CD4-positive, alpha-beta T cell treated with Interleukin-17A for 4 hours (primary cell): ENCODE measurements around the gene GNG13.

Experiments used
- DNase-seq: peaks from one replicate; pipeline ENCODE4 v3.0.0-alpha.2; 2020; ENCODE audit warnings: mixed read lengths

GNG13 gene

DNA sequence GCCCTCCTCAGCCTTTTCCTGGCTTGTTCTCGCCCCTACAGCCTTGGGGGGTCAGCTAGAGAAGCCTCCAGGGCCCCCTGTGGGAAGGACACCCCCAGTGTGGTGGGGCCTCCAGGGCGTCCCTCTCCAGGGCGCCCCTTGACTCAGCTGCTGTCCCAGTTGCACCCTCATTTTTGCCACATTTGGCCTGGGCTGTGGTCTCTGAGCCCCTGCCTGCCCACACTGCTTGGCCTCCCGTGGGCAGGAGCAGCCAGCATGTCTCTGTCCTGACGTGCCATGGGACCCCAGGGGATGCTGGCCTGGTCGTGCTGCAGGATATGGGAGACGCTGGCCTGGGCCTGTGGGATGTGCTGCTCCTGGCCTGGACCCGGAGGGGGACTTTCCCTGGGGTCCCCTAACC is 7.1 kb downstream of the GNG13 start:
- DNase-seq, result no peak

DNA sequence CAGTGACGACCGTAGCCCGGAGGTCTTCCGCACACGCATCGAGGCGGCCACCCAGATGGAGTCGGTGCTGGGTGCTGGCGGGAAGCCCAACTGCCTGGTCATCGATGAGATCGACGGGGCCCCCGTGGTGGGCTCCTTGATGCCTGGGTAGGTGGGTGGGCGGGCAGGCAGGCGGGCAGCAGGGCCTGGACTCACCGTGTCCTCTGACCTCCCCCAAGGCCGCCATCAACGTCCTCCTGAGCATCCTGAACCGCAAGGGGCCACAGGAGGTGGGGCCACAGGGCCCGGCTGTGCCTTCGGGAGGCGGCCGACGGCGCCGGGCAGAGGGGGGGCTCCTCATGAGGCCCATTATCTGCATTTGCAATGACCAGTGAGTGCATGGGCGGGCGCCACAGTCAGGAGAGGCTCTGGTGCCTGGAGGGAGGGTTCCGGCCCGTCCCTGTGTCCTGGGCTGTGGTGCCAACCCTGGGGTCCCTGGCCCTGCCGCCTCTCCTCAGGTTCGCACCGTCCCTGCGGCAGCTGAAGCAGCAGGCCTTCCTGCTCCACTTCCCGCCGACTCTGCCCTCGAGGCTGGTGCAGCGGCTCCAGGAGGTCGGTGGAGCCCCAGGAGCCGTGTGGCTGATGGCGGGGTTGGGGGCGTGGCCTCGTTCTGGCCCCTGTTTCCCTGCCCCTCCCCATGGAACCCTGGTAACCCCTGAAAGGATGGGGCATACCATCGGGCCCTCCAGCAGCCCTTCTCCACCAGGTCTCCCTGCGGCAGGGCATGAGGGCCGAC is 8.1 kb downstream of the GNG13 start:
- DNase-seq, result no peak

DNA sequence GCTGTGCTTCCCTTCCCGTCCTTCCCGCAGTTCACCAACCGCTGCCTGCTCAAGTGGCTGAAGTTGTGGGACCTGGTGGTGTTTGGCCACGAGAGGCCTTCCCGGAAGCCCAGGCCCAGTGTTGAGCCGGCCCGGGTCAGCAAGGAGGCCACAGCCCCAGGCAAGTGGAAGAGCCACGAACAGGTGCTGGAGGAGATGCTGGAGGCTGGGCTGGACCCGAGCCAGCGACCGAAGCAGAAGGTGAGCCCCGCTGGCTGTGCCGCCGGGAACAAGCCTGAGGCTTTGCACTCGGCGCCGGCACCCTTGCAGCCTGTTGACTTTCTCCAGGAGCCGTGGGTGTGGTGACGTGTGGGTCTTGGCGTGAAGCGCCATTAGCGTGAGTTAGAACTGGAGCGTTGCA is 9.4 kb downstream of the GNG13 start:
- DNase-seq, result no peak

DNA sequence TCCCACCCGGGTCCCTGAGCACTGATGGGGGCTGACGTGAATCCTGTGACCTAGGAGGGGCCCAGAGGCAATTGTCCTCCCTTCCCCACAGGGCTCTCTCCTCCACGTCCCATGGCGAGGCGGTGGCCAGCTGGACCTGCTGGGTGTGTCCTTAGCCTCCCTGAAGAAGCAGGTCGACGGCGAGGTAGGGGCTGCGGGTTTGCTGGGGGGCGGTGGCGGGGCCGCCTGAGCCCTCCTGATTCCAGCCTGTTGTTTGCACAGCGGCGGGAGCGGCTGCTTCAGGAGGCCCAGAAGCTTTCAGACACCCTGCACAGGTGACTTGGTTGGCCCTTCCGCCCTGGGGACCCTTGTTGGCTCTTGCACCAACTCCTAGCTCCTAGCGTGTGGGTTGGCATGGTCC is 10.4 kb downstream of the GNG13 start:
- no peak for DNase-seq

DNA sequence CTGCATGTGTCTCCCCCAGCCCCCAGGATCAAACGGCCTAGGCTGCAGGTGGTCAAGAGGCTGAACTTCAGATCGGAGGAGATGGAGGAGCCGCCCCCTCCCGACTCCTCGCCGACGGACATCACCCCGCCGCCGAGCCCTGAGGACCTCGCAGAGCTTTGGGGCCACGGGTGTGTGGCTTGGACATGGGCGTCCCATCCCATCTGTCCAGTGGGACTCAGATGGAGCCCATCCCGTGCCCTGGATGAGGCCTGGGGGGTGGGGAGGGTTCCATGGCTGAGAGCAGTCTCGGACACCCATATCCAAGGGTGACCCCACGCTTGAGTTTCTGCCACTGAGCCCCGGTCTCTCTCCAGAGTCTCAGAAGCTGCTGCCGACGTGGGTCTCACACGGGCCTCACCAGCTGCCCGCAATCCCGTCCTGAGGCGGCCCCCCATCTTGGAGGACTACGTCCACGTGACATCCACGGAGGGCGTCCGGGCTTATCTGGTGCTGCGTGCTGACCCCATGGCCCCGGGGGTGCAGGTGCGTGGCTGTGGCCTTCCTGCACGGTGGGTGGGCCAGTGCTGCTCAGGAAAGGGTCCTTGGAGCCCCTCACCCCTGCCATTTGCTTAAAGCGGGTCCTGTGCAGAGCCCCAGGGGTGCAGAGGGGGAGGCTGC is 11.2 kb downstream of the GNG13 start:
- no peak for DNase-seq

DNA sequence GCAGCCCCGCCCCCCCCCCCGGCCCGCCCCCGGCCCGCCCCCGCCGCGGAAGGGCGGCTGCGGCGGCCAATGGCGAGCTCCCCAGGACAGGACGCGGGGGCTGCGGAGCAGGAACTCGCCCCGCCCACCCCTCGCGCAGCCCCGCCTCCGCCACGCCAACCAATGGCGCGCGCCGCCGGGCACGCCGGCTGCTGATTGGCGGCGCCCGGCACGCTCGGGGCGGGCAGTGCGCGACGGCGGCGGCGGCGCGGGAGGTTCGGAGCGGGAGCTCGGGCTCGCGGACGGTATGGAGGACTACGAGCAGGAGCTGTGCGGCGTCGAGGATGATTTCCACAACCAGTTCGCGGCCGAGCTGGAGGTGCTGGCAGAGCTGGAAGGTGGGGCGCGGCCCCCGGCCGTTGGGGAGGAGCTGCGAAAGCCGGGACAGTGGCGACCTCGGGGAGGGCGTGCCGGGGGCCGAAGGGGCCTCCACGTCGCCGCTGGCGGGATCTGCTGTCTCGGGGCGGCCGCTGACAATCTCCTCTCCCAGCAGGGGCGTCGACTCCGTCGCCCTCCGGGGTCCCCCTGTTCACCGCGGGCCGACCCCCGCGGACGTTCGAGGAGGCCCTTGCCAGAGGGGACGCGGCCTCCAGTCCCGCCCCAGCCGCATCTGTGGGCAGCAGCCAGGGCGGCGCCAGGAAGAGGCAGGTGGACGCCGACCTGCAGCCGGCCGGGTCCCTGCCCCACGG is 12.0 kb downstream of the GNG13 start, which contains the start of gene CHTF18:
Gene CHTF18, plus strand, starts transcription at position 222 of the 728 bp plus-strand sequence. Its CDS starts 65 bp downstream, at position 287.
- peak; percentile 96 for DNase-seq

DNA sequence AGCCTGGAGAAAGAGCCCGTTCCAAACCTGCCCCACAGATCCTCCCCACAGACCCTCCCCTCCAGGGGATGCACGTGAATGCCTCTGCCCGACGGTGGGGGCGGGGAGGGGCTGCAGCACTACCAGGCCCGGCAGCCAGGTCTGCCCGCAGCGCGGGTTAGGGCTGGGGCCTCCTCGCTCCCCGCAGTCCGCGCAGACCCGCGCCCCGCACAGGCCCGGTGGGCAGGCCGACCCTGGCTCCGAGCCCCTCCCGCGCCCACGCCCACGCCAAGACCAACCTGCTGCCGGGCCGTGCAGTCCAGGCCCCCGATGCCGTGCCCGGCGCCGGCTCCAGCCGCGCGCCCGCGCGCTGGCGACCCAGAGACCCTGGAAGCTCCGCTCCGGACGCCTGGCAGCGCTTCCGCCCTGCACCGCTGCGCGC is 12.5 kb downstream of the GNG13 start, which contains the start of gene RPUSD1:
Gene RPUSD1, minus strand, starts transcription at position 404 of the 421 bp plus-strand sequence. CDS start 644 bp downstream, outside the sequence.
- no peak for DNase-seq

DNA sequence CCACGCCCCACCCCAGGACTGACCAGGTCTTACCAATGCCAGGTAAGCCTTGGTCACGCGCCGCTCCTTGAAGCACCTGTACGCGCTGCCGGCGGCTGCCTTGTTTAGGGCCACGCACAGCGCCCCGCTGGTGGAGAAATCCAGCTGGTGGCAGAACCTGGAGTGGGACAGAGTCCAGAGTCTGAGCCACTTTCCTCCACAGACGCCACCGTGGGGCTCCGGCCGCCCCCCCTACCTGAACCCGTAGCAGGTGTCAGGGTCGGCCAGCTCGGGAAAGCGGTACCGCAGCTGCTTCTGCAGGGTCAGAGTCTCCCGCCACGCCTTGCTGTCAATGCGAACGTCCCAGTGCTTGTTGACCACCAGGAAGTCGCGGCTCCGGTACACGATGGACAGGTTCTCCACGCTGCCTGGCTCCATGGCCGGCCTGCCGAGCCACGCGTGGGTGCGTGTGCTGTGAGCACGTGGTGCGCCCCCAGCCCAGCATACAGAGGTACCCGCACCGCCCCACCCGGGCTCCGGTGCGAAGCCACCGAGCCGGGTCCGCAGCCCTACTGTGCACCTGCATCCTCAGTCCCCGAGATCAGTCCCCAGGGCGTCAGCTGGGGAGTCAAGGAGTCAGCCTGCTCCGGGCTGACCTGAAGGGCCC is 13.1 kb downstream of the GNG13 start:
- no peak for DNase-seq

DNA sequence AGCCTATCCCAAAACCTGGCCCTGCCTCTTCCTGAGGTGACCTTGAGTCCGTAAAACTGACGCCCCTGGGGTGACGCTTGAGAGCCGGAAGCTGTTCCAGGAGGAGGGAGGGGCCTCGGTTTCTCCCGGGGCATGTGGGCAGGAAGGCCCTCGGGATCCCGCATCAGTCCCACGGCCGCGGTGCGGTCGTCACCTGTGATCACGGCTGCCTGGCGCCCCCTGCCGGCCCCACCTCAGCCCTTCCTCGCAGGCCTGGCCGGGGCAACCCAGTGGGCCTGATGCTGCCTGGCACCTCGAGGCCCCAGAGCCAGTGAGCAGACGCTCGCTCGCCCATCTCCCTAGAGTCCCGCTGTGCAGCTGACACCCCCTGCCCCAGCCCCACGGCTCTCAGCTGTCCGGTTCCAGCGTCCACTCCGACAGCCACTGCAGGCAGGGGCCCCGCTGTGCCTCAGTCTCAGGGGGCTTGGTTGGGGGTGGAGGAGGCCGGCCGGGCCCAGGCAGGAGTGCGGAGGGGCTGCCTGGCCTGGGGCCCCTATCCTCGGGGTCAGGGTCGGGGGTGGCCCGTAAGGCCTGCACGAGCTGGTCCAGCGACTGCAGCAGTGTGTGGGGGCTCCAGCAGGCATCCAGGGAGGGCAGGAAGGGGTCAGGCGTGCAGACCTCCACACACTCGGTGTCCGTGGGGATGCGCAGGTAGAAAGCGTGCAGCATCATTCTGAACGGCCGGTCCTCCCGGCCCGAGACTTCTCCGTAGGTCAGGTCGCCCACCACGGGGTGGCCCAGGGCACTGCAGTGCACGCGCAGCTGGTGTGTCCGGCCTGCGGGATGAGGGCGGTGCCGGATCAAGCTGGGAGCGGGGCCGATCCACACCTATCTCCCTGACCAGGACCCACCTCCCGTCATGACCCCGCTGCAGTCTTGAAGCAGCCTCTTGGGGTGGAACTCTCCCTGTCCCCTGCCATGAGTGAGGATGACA is 14.7 kb downstream of the GNG13 start:
- DNase-seq, result peak; percentile 86

DNA sequence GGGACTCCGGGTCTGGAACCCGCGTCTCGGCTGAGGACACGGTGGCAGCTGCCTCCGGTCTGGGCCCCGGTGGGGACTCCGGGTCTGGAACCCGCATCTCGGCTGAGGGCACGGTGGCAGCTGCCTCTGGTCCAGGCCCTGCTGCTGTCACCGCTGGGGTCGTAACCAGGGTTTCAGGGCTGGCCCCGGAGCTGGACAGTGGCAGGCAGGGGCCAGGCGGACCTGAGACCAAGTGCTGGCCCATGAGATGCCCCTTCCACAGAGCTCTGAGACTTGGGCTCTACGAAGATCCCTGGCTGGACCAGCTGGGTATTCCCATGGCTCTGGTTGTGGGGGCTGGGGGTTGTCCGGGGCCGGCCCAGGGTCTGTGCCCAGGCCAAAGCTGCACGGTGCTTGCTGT is 16.1 kb downstream of the GNG13 start:
- DNase-seq, result no peak

DNA sequence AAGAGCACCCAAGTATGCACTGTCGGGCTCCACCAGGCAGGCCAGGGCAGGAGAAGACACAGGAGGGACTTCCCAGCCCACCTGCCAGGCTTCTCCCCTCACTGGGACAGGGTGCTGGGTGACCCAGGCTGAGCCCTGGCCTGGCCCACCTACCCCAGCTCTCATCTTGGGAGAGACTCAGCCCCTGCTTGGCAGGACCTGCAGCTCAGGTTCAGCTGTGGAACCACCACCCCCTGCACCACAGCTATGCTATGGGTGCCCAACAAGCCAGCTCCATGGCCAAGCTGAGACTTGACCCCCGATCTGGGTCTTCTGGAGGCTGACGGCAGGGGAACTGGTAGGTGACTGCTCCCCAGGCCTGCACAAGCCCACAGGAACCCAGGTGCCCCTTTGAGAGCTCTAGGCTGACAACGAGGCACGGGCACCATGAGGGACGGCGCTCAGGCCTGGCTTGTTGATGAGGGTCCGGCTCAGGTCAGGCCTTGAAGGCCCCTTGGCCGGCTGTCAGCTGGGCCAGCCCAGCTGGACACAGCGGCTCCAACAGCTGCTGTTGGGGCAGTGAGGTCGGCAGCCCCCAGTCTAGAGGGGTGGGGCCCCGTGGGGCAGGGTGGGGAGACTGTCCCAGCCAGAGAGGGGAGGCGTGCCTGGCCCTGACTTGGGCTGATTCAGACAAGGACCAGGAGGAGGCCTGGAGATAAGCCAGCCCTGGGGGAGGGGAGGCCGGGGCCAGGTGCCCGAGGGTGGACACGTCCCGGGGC is 17.0 kb downstream of the GNG13 start:
- no peak for DNase-seq

- no peak for DNase-seq
Measured at GRCh38 chr16:782766-783403, 17.6 kb downstream of the GNG13 start.

- DNase-seq, result no peak
Measured at GRCh38 chr16:782258-782657, 18.3 kb downstream of the GNG13 start.

DNA sequence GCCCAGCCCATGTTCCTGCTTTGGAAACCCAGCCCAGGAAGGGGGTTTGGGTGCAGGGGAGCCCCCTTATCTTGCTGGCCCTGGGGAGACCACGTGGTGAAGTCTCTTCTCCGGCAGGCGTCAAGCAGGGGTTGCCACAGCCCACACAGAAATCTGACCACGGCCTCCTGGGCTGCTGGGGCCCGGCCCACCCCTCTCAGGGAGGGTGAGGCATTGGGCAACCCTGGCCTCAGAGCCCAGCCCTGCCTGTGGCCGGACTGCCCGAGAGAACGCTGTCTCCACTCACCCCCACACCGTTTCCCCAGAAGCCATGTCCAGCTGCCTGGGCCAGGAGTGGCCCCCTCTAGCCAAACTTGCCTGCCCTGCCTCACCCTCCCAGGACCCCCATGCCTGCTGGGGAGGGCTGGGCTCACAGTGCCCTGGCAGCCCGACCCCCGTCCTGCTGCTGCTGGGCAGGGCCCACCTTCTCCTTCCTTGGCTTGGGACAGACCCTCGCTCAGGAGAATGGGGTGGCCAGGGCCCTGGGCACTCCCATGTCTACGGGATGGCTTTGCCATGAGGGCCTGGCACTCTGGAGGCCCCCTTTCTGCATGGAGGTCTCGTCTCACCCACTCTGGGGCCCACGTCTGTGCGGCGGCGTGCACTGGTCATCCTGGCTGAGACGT is 19.1 kb downstream of the GNG13 start:
- no peak for DNase-seq

DNA sequence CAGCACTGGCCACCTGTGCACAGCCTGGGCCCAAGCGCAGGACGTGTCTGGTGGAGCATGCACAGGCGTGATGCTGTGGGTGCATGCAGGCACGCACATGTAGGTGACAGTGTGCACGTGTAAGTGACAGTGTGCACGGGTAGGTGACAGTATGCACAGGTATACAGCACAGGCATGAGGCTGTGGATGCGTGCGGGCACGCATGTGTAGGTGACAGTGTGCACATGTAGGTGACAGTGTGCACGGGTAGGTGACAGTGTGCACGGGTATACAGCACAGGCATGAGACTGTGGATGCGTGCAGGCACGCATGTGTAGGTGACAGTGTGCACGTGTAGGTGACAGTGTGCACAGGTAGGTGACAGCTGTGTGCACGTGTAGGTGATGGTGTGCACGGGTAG is 20.2 kb downstream of the GNG13 start:
- no peak for DNase-seq

- DNase-seq, result no peak
Measured at GRCh38 chr16:779561-779960, 21.0 kb downstream of the GNG13 start.

DNA sequence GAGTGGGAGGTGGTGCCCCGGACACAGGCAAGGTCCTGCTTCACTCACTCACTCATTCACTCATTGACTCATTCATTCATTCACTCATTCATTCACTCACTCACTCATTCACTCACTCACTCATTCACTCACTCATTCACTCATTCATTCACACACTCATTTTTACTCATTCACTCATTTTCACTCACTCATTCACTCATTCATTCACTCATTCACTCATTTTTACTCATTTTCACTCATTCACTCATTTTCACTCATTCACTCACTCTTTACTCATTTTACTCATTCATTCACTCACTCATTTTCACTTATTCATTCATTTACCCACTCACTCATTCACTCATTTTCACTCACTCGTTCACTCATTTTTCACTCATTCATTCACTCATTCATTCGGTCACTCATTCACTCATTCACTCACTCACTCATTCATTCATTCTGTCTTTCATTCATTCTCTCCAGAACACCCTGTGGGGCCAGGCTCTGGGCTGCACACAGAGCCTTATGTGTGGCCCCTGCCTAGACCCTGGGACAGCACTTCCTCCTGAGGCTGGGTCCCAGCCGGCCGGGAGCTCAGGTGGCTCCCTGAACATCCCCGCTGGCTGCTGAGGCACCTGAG is 21.5 kb downstream of the GNG13 start:
- no peak for DNase-seq

DNA sequence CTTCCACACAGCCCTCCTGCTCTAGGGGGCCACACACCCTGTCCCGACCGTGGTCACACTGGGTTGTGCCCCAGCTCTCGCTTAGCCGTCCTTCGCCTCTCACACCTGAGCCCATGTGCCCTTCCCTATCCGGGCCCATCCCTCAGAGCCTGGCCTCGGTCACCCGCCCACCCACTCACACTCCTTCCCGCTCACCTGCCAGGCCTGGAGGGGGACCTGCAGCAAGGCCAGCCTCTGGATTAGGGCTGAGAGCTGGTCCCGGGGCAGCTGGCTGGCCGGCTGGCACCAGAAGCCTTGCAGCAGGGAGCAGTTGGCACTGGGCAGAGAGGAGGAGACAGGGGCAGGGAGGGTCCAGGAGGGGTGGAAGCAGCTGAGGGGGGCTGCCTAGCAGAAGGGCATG is 22.1 kb downstream of the GNG13 start:
- DNase-seq, result no peak

DNA sequence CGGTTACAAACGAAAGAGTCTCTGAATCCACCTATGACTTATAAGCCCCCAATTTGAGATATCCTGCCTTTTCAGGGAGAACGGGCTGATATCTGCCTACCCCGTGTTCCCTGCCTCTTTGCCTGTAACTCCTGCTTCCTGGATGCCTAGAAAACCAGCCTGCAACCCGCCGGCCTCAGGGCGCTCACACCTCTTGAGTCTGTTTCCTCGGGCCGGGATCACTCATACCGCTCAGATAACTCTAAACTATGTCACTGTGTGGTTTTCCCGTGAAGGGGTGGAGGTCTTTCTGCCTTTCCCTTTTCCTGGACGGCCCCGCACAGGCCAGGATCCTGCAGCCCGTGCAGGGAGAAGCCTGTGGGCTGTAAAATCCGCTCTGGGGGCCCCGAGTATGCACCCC is 22.7 kb downstream of the GNG13 start:
- DNase-seq, result no peak

DNA sequence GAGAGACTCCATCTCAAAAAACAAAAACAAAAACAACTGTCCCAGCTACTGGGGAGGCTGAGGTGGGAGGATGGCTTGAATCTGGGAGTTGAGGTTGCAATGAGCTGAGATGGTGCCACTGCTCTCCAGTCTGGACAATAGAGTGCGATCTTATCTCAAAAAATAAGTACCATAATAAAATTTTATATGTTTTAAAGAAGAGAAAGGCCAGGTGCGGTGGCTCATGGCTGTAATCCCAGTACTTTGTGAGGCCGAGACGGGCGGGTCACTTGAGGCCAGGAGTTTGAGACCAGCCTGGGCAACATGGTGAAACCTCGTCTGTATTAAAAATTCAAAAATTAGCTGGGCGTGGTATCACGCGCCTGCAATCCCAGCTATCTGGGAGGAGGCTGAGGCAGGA is 23.7 kb downstream of the GNG13 start:
- DNase-seq, result no peak
